ENCODE measurements around the gene RAP1A. TPM values are rescaled to one million over a fixed set of nuclear protein-coding genes. Genes with fewer than 3 reads are reported as not detected.

Gene RAP1A
- total RNA-seq, 1 experiment from 2014 or later = 37.1 TPM

DNA sequence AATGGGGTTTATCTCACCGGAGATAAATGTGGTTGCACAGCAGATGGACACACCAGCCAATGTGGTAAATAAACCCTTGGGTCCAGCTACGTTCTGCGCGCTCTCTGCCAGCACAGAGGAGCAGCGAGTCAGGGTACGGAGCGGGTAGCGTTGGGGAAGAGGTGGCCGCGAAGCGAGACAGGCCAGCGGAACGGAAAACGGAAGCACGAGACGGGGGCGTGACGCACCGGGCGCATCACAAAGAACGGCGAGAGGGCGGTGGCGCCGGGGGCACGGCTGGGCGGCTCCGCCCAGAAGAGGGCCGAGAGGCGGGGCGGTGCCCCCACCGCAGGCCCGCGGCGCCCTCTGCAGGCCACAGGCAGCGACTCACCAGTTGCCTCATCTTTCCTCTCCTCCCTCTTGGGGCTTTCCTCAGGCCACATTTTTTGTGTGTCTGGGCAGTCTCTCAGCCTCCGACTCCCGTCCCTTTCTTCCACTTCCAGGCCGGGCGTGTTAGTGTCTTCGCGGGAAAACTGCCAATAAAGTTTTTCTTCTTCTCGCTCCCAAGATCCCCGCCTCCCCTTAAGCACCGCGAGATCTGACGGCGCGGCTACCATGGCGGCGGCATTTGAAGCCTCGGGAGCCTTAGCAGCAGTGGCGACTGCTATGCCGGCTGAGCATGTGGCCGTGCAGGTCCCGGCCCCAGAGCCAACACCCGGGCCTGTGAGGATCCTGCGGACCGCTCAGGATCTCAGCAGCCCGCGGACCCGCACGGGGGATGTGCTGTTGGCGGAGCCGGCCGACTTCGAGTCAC lies 135.9 kb downstream of the RAP1A start, which contains the start of gene DDX20:
TSS of gene DDX20 (plus strand) at position 571 of the 793 bp plus-strand sequence. CDS start at position 595, 24 bp downstream.
- Histone ChIP-seq H3K36me3 (ENCODE audit: control insufficient read depth, insufficient read depth, low read length) (peaks cover 16% of the 10 kb centered on the region), H3K27ac (ENCODE audit: low read length) (peak within 1 kb of the TSS; percentile 86), H3K4me3 (ENCODE audit: low read depth in 2 of 2, low read length in 2 of 2) (peak within 1 kb of the TSS; percentile 72 to 95), H3K27me3 (ENCODE audit: control insufficient read depth, insufficient read depth, low read length) (no peaks in the 10 kb centered on the region), H3K9me3 (ENCODE audit: control insufficient read depth, insufficient read depth, low read depth, low read length) (no peaks in the 10 kb centered on the region), H3K4me1 (ENCODE audit: control insufficient read depth, insufficient read depth, low read length) (peaks cover 3% of the 10 kb centered on the region; the same call in 1 of the 2 replicates)
- peak; percentile 80; the same call in 1 of the 2 replicates for TF ChIP-seq SIN3A (IDR thresholded peaks at IDR 0.05; ENCODE audit: borderline replicate concordance, insufficient read depth, low read depth, low read length)
- TF ChIP-seq, protein P1, sequence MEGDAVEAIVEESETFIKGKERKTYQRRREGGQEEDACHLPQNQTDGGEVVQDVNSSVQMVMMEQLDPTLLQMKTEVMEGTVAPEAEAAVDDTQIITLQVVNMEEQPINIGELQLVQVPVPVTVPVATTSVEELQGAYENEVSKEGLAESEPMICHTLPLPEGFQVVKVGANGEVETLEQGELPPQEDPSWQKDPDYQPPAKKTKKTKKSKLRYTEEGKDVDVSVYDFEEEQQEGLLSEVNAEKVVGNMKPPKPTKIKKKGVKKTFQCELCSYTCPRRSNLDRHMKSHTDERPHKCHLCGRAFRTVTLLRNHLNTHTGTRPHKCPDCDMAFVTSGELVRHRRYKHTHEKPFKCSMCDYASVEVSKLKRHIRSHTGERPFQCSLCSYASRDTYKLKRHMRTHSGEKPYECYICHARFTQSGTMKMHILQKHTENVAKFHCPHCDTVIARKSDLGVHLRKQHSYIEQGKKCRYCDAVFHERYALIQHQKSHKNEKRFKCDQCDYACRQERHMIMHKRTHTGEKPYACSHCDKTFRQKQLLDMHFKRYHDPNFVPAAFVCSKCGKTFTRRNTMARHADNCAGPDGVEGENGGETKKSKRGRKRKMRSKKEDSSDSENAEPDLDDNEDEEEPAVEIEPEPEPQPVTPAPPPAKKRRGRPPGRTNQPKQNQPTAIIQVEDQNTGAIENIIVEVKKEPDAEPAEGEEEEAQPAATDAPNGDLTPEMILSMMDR (IDR thresholded peaks at IDR 0.05) = peak; percentile 92
- TF ChIP-seq, protein P2, sequence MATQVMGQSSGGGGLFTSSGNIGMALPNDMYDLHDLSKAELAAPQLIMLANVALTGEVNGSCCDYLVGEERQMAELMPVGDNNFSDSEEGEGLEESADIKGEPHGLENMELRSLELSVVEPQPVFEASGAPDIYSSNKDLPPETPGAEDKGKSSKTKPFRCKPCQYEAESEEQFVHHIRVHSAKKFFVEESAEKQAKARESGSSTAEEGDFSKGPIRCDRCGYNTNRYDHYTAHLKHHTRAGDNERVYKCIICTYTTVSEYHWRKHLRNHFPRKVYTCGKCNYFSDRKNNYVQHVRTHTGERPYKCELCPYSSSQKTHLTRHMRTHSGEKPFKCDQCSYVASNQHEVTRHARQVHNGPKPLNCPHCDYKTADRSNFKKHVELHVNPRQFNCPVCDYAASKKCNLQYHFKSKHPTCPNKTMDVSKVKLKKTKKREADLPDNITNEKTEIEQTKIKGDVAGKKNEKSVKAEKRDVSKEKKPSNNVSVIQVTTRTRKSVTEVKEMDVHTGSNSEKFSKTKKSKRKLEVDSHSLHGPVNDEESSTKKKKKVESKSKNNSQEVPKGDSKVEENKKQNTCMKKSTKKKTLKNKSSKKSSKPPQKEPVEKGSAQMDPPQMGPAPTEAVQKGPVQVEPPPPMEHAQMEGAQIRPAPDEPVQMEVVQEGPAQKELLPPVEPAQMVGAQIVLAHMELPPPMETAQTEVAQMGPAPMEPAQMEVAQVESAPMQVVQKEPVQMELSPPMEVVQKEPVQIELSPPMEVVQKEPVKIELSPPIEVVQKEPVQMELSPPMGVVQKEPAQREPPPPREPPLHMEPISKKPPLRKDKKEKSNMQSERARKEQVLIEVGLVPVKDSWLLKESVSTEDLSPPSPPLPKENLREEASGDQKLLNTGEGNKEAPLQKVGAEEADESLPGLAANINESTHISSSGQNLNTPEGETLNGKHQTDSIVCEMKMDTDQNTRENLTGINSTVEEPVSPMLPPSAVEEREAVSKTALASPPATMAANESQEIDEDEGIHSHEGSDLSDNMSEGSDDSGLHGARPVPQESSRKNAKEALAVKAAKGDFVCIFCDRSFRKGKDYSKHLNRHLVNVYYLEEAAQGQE (IDR thresholded peaks at IDR 0.05; ENCODE audit: insufficient read depth in 1 of 2, low read depth in 2 of 2, low read length in 1 of 2) = no peak
- peak; percentile 53 for TF ChIP-seq POLR2AphosphoS5 (IDR thresholded peaks at IDR 0.05; ENCODE audit: low read depth, low read length)
- peak; percentile 88 for TF ChIP-seq TCF7L2 (IDR thresholded peaks at IDR 0.05; ENCODE audit: low read depth, low read length)
- in situ Hi-C loops (cut with HindIII; ENCODE audit: low pct_unique_long_range_greater_than_20kb, low sequenced_read_pairs) (no loop called here), intact Hi-C loops (cut with micrococcal nuclease; ENCODE audit: unreplicated experiment) (loop anchor here (10.0 kb wide), 1 partner anchor 251 kb away; the partner anchor contains the start of genes ADORA3 and TMIGD3)
- no TSS peak for BruUV-seq (replicated peaks)
- peak; percentile 96 for ATAC-seq
- DNase-seq (ENCODE audit: low read depth, low spot score) = peak; percentile 74
- CTCF ChIA-PET = no interaction called here
- POLR2A ChIA-PET = no interaction called here

DNA sequence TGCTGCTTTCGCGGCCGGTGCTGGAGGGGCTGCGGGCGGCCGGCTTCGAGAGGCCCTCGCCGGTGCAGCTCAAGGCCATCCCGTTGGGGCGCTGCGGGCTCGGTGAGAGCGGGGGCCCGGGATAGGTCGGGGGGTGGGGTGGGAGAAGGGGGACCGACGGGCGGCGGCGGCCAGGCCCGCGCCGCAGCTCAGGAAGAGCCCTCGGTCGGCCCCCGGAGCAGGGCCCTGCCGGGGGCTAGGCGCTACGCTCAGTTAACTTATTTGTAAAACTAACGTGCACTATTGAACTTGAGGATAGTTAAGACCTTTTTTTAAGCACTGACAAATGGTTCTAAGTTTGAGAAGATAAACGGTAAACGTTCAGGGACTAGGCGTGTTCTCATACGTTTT lies 136.5 kb downstream of the RAP1A start:
- CTCF ChIA-PET = interaction anchor here (0.6 kb wide), 1 partner anchor 41 kb away, joined by 3 read pairs; no protein-coding TSS in a partner anchor
- no peaks in the 10 kb centered on the region for H3K9me3 ChIP-seq (ENCODE audit: control insufficient read depth, insufficient read depth, low read depth, low read length)
- peak overlapping the region; percentile 72 to 95 for H3K4me3 ChIP-seq (ENCODE audit: low read depth in 2 of 2, low read length in 2 of 2)
- intact Hi-C loops (cut with micrococcal nuclease; ENCODE audit: unreplicated experiment) (loop anchor here (10.0 kb wide), 1 partner anchor 251 kb away; the partner anchor contains the start of genes ADORA3 and TMIGD3), in situ Hi-C loops (cut with HindIII; ENCODE audit: low pct_unique_long_range_greater_than_20kb, low sequenced_read_pairs) (no loop called here)
- H3K27ac ChIP-seq (ENCODE audit: low read length) = peak overlapping the region; percentile 86
- no TSS peak for BruUV-seq (replicated peaks)
- TF ChIP-seq SIN3A (IDR thresholded peaks at IDR 0.05; ENCODE audit: borderline replicate concordance, insufficient read depth, low read depth, low read length) (no peak), POLR2AphosphoS5 (IDR thresholded peaks at IDR 0.05; ENCODE audit: low read depth, low read length) (no peak), TCF7L2 (IDR thresholded peaks at IDR 0.05; ENCODE audit: low read depth, low read length) (no peak)
- TF ChIP-seq, protein P1 (IDR thresholded peaks at IDR 0.05) = no peak
- TF ChIP-seq, protein P2 (IDR thresholded peaks at IDR 0.05; ENCODE audit: insufficient read depth in 1 of 2, low read depth in 2 of 2, low read length in 1 of 2) = no peak
- H3K27me3 ChIP-seq (ENCODE audit: control insufficient read depth, insufficient read depth, low read length) = no peaks in the 10 kb centered on the region
- H3K36me3 ChIP-seq (ENCODE audit: control insufficient read depth, insufficient read depth, low read length) = peaks cover 20% of the 10 kb centered on the region
- no peak for DNase-seq (ENCODE audit: low read depth, low spot score)
- H3K4me1 ChIP-seq (ENCODE audit: control insufficient read depth, insufficient read depth, low read length) = peaks cover 3% of the 10 kb centered on the region; the same call in 1 of the 2 replicates
- ATAC-seq = peak; percentile 49
- POLR2A ChIA-PET = no interaction called here
